ENCODE results near the gene AAMP.

DNA sequence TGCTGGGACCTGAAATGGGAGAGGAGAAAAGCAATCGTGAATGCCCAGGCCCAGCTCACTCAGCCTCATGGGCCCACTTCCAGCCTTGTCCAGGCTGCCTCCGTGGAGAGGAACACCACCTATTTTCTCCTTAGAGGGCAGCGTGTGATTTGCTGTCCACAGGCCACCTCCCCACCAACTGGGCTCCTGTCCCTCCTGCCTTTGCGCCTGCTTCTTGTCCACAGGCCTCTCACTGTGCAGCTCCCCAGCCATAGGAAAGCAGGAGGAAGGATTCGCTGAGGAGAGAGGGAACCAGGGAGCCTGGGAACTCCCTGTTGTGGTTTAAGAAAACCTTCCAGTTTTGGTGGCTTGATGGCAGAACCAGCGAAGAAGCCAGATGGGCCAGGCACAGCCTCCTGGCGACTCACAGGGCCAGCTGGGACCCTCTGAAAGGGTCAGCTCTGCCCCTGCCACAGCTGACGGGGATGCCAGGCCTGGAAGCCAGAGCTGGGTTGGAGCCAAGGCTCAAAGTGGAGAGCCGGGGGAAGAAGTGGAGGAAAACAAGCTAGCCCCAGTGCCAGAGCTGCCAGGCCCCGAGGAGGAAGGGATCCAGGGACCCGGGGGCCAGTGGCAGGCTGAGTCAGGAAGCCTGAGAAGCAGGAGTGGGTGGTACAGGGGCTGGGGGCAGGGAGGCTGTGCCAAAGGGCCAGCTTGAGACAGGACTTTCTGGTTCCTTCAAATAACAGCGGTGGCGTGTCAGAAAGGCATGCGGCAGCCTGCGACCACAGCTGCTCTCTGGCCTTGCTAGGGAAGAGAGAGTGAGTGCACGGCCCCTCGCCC is 12.4 kb upstream of the AAMP start:
- TF ChIP-seq, protein P1, sequence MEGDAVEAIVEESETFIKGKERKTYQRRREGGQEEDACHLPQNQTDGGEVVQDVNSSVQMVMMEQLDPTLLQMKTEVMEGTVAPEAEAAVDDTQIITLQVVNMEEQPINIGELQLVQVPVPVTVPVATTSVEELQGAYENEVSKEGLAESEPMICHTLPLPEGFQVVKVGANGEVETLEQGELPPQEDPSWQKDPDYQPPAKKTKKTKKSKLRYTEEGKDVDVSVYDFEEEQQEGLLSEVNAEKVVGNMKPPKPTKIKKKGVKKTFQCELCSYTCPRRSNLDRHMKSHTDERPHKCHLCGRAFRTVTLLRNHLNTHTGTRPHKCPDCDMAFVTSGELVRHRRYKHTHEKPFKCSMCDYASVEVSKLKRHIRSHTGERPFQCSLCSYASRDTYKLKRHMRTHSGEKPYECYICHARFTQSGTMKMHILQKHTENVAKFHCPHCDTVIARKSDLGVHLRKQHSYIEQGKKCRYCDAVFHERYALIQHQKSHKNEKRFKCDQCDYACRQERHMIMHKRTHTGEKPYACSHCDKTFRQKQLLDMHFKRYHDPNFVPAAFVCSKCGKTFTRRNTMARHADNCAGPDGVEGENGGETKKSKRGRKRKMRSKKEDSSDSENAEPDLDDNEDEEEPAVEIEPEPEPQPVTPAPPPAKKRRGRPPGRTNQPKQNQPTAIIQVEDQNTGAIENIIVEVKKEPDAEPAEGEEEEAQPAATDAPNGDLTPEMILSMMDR (IDR thresholded peaks at IDR 0.05): no peak
- TF ChIP-seq ZFX (IDR thresholded peaks at IDR 0.05; ENCODE audit: borderline replicate concordance): no peak

Data from 22Rv1 (cell line).